HepG2 (cell line): ENCODE measurements around the gene SPAG7. TPM values are rescaled to one million over a fixed set of nuclear protein-coding genes. Genes with fewer than 3 reads are reported as not detected.

Experiments used
- HMG20B ChIP-seq: conservative IDR thresholded peaks from 2 replicates; pipeline ENCODE4 v1.6.1; 2016; ENCODE audit warnings: missing genetic modification reagents, missing compliant biosample characterization
- HOXA7 ChIP-seq: sonication (generic); formaldehyde crosslinking; IDR thresholded peaks from 2 replicates; pipeline ENCODE4 v1.8.1; 2022; ENCODE audit warnings: mild to moderate bottlenecking, missing genetic modification reagents, moderate library complexity
- NR1H2 ChIP-seq: sonication (generic); formaldehyde crosslinking; IDR thresholded peaks from 2 replicates; pipeline ENCODE4 v1.8.1; 2022; ENCODE audit warnings: low read depth, missing genetic modification reagents, borderline replicate concordance
- SMAD9 ChIP-seq: sonication (generic); formaldehyde crosslinking; IDR thresholded peaks from 2 replicates; pipeline ENCODE4 v1.5.1; 2020; ENCODE audit warnings: mild to moderate bottlenecking, missing genetic modification reagents
- ZNF317 ChIP-seq: sonication (generic); formaldehyde crosslinking; IDR thresholded peaks from 2 replicates; pipeline ENCODE4 v1.5.0; 2020; ENCODE audit warnings: mild to moderate bottlenecking, missing genetic modification reagents
- ZNF891 ChIP-seq: sonication (generic); formaldehyde crosslinking; IDR thresholded peaks from 2 replicates; pipeline ENCODE4 v1.5.0; 2020; ENCODE audit warnings: mild to moderate bottlenecking, missing genetic modification reagents
- polyA plus RNA-seq, 8 experiments: library from polyadenylated mRNA; depleted of rRNA in 3 of 8; stranded (reverse) in 7 of 8; unstranded in 1 of 8; fragments of >200 nt; fragmentation: Illumina TruSeq in 4 of 8; extraction: Trizol in 4 of 8; gene quantifications; 2 replicates each; pipeline versions ENCODE4 v1.2.1 to v1.2.3, GENCODE V29; 2011 to 2016; ENCODE audit warnings: low read depth in 4 of 8, missing spikeins in 1 of 8, mixed read lengths in 1 of 8; ENCODE audit not compliant: insufficient read depth in 1 of 8
- total RNA-seq, 5 experiments: library from RNA; depleted of rRNA; stranded (reverse); fragments of >200 nt; fragmentation: Illumina TruSeq; extraction: Trizol; gene quantifications; 2 replicates each; pipeline ENCODE4 v1.2.3, GENCODE V29; 2016; ENCODE audit warnings: low read depth in 1 of 5
- TF ChIP-seq, protein P1 (sequence below): sonication (generic); formaldehyde crosslinking; IDR thresholded peaks from 2 replicates; pipeline ENCODE4 v1.8.1; 2023; ENCODE audit warnings: mild to moderate bottlenecking, missing genetic modification reagents, borderline replicate concordance
- TF ChIP-seq, protein P2 (sequence below): sonication (generic); formaldehyde crosslinking; IDR thresholded peaks from 2 replicates; pipeline ENCODE4 v1.5.1; 2020; ENCODE audit warnings: missing genetic modification reagents, mild to moderate bottlenecking, borderline replicate concordance
- TF ChIP-seq, protein P3 (sequence below): sonication (generic); formaldehyde crosslinking; IDR thresholded peaks from 2 replicates; pipeline ENCODE4 v1.4.0; 2020; ENCODE audit warnings: mild to moderate bottlenecking, missing genetic modification reagents
- TF ChIP-seq, protein P4 (sequence below): sonication (generic); formaldehyde crosslinking; IDR thresholded peaks from 2 replicates; pipeline ENCODE4 v1.4.0; 2020; ENCODE audit warnings: mild to moderate bottlenecking, missing genetic modification reagents, borderline replicate concordance
- TF ChIP-seq, protein P5 (sequence below): sonication (generic); formaldehyde crosslinking; IDR thresholded peaks from 2 replicates; pipeline ENCODE4 v1.4.0; 2020; ENCODE audit warnings: missing genetic modification reagents, mild to moderate bottlenecking, borderline replicate concordance
- TF ChIP-seq, protein P6 (sequence below): sonication (generic); formaldehyde crosslinking; IDR thresholded peaks from 2 replicates; pipeline ENCODE4 v1.4.0; 2020; ENCODE audit warnings: mild to moderate bottlenecking, missing genetic modification reagents, borderline replicate concordance

Gene SPAG7
- total and polyA plus RNA-seq, 2 of the 13 experiments (the other 11 are each of a cell fraction or from before 2014, with no cell fraction given), result 51.0 to 59.0 TPM

DNA sequence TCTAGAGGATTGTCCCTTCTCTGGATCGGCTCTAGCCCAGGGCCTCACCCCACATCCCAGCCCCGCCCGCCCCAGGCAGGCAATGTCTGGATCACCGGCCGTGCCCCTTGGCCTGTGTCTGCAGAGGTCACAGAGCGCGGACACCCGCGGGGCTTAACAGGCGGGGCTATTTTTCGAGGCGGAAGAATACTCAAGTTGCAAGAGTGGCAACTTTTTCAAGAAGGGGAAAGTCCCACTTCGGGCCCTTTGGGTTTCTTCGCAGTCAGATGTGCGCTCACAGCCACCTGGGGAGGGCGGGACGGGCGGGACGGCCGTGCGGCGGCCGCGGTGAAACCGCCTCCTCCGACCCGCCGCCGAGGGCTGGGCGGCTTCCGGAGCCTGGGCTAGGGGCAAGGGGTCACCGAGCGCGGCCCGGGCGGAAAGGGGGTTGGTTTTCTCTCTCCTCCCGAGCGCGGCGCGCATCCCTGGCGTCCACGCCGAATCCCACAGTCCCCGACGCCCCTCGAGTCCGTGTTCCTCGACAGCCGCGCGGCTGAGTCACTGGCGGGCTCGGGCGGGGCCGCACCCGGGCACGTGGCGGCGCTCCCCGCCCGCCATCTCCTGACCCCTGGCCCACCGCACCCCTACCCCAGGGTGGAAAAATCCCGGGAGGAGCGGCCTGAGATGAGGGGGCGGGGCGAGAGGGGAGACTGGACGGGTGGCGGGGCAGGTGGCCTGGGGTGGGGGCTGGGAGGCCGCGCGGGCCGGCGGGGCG, 18.1 kb downstream of the SPAG7 start (continued):
- TF ChIP-seq, protein P1, sequence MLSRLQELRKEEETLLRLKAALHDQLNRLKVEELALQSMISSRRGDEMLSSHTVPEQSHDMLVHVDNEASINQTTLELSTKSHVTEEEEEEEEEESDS (CRISPR knock-in tag), result no peak
- TF ChIP-seq HOXA7 (CRISPR knock-in tag) (0 out of 2 replicates have a peak, but pooled peaks have one; percentile 32), NR1H2 (CRISPR knock-in tag) (no peak; the same call in 1 of the 2 replicates), HMG20B (CRISPR knock-in tag) (no peak), ZNF317 (no peak), ZNF891 (CRISPR knock-in tag) (no peak), SMAD9 (CRISPR knock-in tag) (no peak)
- TF ChIP-seq, protein P2, sequence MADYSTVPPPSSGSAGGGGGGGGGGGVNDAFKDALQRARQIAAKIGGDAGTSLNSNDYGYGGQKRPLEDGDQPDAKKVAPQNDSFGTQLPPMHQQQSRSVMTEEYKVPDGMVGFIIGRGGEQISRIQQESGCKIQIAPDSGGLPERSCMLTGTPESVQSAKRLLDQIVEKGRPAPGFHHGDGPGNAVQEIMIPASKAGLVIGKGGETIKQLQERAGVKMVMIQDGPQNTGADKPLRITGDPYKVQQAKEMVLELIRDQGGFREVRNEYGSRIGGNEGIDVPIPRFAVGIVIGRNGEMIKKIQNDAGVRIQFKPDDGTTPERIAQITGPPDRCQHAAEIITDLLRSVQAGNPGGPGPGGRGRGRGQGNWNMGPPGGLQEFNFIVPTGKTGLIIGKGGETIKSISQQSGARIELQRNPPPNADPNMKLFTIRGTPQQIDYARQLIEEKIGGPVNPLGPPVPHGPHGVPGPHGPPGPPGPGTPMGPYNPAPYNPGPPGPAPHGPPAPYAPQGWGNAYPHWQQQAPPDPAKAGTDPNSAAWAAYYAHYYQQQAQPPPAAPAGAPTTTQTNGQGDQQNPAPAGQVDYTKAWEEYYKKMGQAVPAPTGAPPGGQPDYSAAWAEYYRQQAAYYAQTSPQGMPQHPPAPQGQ (CRISPR knock-in tag), result no peak
- TF ChIP-seq, protein P3, sequence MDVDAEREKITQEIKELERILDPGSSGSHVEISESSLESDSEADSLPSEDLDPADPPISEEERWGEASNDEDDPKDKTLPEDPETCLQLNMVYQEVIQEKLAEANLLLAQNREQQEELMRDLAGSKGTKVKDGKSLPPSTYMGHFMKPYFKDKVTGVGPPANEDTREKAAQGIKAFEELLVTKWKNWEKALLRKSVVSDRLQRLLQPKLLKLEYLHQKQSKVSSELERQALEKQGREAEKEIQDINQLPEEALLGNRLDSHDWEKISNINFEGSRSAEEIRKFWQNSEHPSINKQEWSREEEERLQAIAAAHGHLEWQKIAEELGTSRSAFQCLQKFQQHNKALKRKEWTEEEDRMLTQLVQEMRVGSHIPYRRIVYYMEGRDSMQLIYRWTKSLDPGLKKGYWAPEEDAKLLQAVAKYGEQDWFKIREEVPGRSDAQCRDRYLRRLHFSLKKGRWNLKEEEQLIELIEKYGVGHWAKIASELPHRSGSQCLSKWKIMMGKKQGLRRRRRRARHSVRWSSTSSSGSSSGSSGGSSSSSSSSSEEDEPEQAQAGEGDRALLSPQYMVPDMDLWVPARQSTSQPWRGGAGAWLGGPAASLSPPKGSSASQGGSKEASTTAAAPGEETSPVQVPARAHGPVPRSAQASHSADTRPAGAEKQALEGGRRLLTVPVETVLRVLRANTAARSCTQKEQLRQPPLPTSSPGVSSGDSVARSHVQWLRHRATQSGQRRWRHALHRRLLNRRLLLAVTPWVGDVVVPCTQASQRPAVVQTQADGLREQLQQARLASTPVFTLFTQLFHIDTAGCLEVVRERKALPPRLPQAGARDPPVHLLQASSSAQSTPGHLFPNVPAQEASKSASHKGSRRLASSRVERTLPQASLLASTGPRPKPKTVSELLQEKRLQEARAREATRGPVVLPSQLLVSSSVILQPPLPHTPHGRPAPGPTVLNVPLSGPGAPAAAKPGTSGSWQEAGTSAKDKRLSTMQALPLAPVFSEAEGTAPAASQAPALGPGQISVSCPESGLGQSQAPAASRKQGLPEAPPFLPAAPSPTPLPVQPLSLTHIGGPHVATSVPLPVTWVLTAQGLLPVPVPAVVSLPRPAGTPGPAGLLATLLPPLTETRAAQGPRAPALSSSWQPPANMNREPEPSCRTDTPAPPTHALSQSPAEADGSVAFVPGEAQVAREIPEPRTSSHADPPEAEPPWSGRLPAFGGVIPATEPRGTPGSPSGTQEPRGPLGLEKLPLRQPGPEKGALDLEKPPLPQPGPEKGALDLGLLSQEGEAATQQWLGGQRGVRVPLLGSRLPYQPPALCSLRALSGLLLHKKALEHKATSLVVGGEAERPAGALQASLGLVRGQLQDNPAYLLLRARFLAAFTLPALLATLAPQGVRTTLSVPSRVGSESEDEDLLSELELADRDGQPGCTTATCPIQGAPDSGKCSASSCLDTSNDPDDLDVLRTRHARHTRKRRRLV (CRISPR knock-in tag), result no peak
- TF ChIP-seq, protein P4, sequence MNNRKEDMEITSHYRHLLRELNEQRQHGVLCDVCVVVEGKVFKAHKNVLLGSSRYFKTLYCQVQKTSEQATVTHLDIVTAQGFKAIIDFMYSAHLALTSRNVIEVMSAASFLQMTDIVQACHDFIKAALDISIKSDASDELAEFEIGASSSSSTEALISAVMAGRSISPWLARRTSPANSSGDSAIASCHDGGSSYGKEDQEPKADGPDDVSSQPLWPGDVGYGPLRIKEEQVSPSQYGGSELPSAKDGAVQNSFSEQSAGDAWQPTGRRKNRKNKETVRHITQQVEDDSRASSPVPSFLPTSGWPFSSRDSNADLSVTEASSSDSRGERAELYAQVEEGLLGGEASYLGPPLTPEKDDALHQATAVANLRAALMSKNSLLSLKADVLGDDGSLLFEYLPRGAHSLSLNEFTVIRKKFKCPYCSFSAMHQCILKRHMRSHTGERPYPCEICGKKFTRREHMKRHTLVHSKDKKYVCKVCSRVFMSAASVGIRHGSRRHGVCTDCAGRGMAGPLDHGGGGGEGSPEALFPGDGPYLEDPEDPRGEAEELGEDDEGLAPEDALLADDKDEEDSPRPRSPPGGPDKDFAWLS (CRISPR knock-in tag), result no peak
- TF ChIP-seq, protein P5, sequence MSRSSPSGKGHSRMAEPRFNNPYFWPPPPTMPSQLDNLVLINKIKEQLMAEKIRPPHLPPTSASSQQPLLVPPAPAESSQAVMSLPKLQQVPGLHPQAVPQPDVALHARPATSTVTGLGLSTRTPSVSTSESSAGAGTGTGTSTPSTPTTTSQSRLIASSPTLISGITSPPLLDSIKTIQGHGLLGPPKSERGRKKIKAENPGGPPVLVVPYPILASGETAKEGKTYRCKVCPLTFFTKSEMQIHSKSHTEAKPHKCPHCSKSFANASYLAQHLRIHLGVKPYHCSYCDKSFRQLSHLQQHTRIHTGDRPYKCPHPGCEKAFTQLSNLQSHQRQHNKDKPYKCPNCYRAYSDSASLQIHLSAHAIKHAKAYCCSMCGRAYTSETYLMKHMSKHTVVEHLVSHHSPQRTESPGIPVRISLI (CRISPR knock-in tag), result no peak
- TF ChIP-seq, protein P6, sequence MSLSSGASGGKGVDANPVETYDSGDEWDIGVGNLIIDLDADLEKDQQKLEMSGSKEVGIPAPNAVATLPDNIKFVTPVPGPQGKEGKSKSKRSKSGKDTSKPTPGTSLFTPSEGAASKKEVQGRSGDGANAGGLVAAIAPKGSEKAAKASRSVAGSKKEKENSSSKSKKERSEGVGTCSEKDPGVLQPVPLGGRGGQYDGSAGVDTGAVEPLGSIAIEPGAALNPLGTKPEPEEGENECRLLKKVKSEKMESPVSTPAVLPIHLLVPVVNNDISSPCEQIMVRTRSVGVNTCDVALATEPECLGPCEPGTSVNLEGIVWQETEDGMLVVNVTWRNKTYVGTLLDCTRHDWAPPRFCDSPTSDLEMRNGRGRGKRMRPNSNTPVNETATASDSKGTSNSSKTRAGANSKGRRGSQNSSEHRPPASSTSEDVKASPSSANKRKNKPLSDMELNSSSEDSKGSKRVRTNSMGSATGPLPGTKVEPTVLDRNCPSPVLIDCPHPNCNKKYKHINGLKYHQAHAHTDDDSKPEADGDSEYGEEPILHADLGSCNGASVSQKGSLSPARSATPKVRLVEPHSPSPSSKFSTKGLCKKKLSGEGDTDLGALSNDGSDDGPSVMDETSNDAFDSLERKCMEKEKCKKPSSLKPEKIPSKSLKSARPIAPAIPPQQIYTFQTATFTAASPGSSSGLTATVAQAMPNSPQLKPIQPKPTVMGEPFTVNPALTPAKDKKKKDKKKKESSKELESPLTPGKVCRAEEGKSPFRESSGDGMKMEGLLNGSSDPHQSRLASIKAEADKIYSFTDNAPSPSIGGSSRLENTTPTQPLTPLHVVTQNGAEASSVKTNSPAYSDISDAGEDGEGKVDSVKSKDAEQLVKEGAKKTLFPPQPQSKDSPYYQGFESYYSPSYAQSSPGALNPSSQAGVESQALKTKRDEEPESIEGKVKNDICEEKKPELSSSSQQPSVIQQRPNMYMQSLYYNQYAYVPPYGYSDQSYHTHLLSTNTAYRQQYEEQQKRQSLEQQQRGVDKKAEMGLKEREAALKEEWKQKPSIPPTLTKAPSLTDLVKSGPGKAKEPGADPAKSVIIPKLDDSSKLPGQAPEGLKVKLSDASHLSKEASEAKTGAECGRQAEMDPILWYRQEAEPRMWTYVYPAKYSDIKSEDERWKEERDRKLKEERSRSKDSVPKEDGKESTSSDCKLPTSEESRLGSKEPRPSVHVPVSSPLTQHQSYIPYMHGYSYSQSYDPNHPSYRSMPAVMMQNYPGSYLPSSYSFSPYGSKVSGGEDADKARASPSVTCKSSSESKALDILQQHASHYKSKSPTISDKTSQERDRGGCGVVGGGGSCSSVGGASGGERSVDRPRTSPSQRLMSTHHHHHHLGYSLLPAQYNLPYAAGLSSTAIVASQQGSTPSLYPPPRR (CRISPR knock-in tag), result peak; percentile 57; the same call in 1 of the 2 replicates
